HG02852 (cell line): ENCODE data around the gene RBPJL.

ENCODE experiments used
- ATAC-seq: cut with Tn5 transposase; IDR thresholded peaks from one replicate; pipeline ENCODE4 v1.9.1; 2021; ENCODE audit warnings: mild to moderate bottlenecking, moderate library complexity; ENCODE audit not compliant: unreplicated experiment

The RBPJL gene

GRCh38 chr20:45293041-45294002, 13.3 kb upstream of the RBPJL start:
- no peak for ATAC-seq

GRCh38 chr20:45294003-45294368, 12.7 kb upstream of the RBPJL start:
- no peak for ATAC-seq

GRCh38 chr20:45294659-45295058, 12.0 kb upstream of the RBPJL start:
- no peak for ATAC-seq

GRCh38 chr20:45297786-45298497, 8.7 kb upstream of the RBPJL start:
- no peak for ATAC-seq

GRCh38 chr20:45299786-45300185, 6.9 kb upstream of the RBPJL start:
- ATAC-seq = no peak

- ATAC-seq = no peak
These were observed 5.7 kb upstream of the RBPJL start for GRCh38 chr20:45300961-45301360.

GRCh38 chr20:45301824-45302271, 4.8 kb upstream of the RBPJL start:
- no peak for ATAC-seq

- ATAC-seq = no peak
These were observed 2.8 kb upstream of the RBPJL start for GRCh38 chr20:45303586-45304463.

- no peak for ATAC-seq
These were observed 2.1 kb upstream of the RBPJL start for GRCh38 chr20:45304464-45304999.

GRCh38 chr20:45305262-45305661, 1.4 kb upstream of the RBPJL start:
- ATAC-seq = no peak

GRCh38 chr20:45307076-45307640, 518 bp downstream of the RBPJL start:
- ATAC-seq = no peak

GRCh38 chr20:45308117-45308778, 1.6 kb downstream of the RBPJL start, which contains the start of gene MATN4:
TSS of gene MATN4 (minus strand) at chr20:45308299. CDS start at chr20:45305582, 2,717 bp downstream.
- ATAC-seq = no peak

- no peak for ATAC-seq
These were observed 2.4 kb downstream of the RBPJL start for GRCh38 chr20:45309075-45309474.

GRCh38 chr20:45311589-45312211, 5.1 kb downstream of the RBPJL start:
- ATAC-seq = no peak

GRCh38 chr20:45312241-45312640, 5.6 kb downstream of the RBPJL start:
- ATAC-seq = no peak

GRCh38 chr20:45313065-45313695, 6.5 kb downstream of the RBPJL start:
- ATAC-seq = no peak

GRCh38 chr20:45313943-45314342, 7.3 kb downstream of the RBPJL start:
- ATAC-seq = no peak

GRCh38 chr20:45315672-45316071, 9.0 kb downstream of the RBPJL start:
- ATAC-seq = no peak
